ENCODE results near the gene FHL3.

DNA sequence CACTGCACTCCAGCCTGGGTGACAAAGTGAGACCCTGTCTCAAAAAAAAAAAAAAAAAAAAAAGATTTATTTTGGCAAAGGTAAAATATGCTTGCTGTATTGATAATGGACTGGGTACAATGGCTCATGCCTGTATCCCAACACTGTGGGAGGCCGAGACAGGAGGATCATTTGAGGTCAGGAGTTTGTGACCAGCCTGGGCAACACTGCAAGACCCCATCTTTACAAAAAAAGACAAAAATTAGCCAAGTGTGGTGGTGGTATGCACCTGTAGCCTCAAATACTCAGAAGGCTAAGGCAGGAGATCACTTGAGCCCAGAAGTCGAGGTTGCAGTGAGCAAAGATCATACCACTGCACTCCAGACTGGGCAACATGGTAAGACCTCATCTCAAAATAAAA lies 21.8 kb downstream of the FHL3 start:
- TF ChIP-seq, protein P1, sequence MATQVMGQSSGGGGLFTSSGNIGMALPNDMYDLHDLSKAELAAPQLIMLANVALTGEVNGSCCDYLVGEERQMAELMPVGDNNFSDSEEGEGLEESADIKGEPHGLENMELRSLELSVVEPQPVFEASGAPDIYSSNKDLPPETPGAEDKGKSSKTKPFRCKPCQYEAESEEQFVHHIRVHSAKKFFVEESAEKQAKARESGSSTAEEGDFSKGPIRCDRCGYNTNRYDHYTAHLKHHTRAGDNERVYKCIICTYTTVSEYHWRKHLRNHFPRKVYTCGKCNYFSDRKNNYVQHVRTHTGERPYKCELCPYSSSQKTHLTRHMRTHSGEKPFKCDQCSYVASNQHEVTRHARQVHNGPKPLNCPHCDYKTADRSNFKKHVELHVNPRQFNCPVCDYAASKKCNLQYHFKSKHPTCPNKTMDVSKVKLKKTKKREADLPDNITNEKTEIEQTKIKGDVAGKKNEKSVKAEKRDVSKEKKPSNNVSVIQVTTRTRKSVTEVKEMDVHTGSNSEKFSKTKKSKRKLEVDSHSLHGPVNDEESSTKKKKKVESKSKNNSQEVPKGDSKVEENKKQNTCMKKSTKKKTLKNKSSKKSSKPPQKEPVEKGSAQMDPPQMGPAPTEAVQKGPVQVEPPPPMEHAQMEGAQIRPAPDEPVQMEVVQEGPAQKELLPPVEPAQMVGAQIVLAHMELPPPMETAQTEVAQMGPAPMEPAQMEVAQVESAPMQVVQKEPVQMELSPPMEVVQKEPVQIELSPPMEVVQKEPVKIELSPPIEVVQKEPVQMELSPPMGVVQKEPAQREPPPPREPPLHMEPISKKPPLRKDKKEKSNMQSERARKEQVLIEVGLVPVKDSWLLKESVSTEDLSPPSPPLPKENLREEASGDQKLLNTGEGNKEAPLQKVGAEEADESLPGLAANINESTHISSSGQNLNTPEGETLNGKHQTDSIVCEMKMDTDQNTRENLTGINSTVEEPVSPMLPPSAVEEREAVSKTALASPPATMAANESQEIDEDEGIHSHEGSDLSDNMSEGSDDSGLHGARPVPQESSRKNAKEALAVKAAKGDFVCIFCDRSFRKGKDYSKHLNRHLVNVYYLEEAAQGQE (IDR thresholded peaks at IDR 0.05; ENCODE audit: insufficient read depth in 1 of 2, low read depth in 2 of 2, low read length in 1 of 2), result no peak
- TF ChIP-seq, protein P2, sequence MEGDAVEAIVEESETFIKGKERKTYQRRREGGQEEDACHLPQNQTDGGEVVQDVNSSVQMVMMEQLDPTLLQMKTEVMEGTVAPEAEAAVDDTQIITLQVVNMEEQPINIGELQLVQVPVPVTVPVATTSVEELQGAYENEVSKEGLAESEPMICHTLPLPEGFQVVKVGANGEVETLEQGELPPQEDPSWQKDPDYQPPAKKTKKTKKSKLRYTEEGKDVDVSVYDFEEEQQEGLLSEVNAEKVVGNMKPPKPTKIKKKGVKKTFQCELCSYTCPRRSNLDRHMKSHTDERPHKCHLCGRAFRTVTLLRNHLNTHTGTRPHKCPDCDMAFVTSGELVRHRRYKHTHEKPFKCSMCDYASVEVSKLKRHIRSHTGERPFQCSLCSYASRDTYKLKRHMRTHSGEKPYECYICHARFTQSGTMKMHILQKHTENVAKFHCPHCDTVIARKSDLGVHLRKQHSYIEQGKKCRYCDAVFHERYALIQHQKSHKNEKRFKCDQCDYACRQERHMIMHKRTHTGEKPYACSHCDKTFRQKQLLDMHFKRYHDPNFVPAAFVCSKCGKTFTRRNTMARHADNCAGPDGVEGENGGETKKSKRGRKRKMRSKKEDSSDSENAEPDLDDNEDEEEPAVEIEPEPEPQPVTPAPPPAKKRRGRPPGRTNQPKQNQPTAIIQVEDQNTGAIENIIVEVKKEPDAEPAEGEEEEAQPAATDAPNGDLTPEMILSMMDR (IDR thresholded peaks at IDR 0.05), result no peak
- no peak for TF ChIP-seq TCF7L2 (IDR thresholded peaks at IDR 0.05; ENCODE audit: low read depth, low read length)
- TF ChIP-seq POLR2AphosphoS5 (IDR thresholded peaks at IDR 0.05; ENCODE audit: low read depth, low read length), result no peak
- TF ChIP-seq SIN3A (IDR thresholded peaks at IDR 0.05; ENCODE audit: borderline replicate concordance, insufficient read depth, low read depth, low read length), result no peak
